NCI-H345 treated with DMSO at 0.1 percent for 48 hours (cell line): ENCODE measurements around the gene PRKAG1.
"Not testable (repeated sequence)": the region's sequence is repeated elsewhere in the genome, so short reads cannot be mapped to it uniquely, and the experiment has no call there.

Experiments used
- DNase-seq: peaks from one replicate; lab custom pipeline; 2025; ENCODE audit not compliant: unreplicated experiment; lab: John Stamatoyannopoulos, UW

Gene PRKAG1

DNA sequence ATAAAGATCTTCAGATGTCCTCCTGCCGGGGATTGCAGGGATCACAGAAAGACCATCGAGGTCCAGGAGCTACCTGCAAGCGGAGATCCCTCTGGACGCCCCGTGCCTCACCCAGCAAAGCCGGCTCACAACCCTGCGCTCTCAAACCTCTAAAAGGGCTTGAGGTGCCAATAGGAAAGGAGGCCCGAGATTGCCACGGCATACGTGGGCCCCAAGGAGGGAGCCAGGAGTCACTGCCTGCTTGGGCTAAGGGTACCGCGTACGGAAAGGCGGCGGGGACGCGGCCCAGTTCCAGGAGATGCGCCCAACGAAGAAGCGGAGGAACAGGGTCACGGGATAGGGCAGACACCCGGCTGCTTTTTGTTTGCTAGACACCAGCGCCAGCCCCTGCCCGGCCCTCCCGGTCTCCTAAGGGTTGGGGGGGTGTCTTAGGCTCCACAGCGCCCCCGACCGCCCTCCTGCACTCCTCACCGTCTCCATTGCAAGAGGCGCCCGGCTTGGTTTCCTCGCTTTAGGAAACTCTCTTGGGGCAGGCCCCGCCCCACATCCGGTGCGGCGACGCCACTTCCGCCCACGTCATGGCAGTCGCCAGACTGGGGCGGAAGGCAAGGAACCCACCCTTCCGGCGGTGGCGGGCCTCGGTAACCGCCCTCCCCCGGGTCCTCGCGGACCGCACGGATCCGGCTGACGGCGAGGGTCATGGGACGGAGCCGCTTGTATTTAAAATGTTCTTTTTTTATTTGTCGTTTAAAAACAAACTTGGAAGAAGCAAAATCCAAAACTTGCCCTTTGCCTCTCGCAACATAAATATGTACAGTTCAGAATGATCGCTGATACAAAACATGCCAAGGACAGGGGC is at the start of gene PRKAG1:
Gene PRKAG1, minus strand, starts transcription at position 516 of the 859 bp plus-strand sequence. Its CDS starts 36 bp downstream, at position 480.
- peak; percentile 52 for DNase-seq

DNA sequence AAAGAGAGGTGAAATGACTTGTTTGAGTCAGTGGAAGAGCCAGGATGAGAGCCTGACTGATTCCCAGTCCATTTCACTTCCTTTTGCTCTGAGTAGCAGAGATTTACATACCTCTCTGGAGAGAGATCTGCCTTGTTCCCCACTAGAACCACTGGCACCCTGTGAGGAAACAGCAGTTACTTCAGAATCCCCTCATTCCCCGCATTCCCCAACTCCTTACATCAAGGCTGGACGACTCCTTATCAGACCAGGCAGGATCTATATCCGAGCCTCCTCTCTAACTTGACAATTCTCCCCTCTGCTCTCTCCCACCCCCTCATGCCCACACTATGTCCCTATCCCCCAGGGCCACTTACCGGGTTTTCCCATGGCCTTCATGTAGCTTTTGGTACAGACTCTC is 47.5 kb upstream of the PRKAG1 start:
- DNase-seq, result no peak

DNA sequence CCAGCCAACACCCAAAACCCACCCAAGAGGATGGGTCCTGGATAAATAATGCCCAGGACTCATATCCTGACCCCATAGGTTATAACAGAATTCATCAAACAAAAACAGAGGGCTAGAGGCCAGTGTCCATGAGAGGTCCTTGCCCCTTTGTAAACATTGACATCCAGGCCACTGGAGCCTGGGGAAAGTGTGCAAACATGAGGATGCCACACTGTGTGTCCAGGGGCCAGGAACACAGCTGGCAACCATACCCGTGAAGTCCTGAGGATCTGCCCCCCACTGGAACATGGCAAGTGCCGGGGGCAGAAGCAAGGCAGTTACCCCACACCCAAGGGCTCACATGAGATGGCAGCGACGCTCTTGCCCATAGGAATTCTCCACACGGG is 46.2 kb upstream of the PRKAG1 start:
- no peak for DNase-seq

DNA sequence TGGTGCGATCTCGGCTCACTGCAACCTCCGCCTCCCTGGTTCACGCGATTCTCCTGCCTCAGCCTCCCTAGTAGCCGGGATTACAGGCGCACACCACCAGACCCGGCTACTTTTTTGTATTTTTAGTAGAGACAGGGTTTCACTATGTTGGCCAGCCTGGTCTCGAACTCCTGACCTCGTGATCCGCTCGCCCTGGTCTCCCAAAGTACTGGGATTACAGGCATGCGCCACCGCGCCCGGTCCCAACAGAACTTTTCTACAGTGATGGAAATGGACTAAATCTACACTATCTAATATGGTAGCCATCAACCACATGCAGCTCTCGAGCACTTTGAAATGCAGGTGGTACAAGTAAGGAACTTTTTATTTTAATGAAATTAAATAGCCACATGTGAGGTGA is 43.3 kb upstream of the PRKAG1 start:
- DNase-seq, result not testable (repeated sequence)

DNA sequence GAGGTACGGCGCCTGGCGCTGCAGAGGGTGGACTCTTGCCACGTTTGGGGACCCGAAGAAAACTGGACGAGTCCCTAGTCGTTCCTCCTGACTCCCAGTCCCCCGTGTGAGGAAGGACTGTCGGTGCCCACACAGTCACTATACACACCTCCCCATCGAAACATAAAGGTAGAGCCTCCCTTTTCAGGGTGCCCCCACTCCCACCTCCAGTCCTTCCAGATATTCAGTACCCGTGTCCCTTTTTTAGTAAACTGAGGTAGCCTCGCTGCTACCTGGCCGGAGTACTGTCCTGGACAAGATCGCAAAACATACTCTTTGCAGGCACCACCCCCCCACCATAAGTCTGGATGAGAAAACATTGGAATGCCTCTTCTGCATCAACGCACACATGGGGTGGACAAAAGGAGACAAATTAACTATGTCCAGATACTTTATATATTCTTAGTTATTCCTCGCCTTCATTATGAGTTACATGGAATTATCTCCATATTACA is 42.6 kb upstream of the PRKAG1 start:
- DNase-seq, result no peak

DNA sequence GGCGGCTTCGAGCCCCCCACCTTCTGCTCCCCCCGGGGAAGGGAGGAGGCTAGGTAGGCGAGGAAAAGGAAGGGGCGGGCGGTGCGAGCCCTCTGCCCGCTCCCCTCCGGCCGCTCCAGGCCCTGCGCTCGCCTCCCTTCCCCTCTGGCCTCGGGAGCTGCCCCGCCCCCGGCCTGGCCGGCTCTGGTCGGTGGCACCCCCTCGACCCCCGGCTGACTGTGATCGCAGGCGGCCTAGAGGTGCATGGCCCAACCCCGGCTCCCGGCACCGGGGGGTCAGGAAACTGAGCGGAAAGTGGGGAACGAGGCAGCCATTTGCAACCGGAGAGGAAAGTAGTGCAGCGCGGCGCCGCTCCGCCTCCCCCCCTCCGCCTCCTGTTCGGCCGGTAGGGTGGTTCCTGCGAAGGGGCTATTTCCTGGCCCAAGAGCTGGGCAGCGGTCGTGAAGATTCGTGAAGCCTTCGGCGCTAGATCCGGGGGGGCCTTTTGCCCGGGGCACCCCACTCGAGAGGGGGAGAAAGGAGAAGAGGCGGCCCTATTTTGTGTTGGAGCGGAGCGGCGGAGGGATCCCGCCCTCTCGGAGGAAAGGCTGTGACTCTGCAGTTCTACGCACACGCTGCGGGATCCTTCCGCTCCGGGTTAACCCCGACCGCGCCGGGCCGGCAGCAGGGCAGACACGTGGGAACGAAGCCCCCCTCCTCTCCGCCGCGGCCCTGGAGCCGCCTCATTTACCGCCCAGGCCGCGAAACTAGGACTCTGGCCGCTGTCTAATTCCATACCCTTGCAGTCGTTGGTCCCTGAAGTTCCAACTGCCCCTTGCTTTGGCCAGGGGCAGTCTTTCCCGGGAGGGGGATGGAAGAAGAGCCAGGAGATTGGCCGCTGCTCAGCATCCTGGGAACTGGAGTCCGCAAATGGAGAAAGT is 41.9 kb upstream of the PRKAG1 start, which contains the start of gene KMT2D:
Gene KMT2D, minus strand, starts transcription at position 558 of the 920 bp plus-strand sequence. CDS start 5,470 bp downstream, outside the sequence.
- peak; percentile 20 for DNase-seq

DNA sequence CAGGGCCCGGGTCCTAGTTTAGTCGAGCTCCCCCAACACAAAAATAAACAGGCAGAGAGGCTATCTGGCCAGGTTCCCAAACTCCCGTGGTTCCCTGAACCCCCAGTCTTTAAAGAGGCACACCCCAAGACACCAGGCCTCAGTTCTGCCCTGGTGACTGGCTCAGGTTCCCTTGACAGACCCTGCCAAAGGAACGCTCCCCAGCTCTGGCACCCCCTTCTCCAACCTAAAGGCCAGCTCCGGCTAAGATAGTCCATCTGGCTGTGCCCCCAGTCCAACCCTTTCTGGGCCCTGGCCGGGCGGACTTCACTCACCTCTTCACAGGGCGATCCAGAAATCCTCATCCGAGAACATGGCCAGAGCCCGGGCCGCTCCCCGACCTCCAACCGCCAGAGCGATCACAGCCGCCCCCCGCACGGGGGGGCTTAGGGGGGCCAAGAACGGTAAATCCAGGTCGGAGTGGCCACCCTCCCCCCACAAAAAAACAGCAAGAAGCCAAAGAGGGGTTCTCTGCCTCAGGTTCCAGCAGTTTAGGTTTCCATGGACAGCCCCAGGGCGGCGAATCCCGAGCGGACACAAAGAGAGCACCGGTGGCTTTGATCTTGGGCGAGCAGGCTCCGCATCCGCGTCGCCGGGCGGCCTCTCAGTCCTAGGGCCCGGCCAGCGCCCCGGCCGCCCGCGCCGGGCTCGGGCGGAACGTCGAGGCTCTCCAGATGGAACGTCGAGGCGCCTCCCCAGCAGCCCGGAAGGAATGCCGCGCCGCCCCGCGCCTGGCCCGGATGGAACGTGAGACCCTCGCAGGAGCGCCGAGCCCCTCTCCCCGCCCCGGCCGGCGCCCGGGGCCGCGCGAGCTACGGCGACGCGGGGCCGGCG is 41.0 kb upstream of the PRKAG1 start:
- DNase-seq, result no peak

DNA sequence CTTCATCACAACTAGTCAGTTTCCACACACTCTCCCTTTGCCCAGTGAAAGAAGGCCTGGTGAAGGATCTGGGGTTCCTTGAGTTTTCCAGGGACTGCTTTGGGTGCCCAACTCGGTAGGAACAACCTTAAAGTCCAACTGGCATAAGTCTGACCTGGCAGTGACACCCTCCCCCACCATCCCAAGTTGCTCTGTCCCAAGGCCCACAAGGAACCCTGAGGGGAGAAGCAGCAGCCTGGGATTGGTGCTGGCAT is 40.4 kb upstream of the PRKAG1 start:
- no peak for DNase-seq

DNA sequence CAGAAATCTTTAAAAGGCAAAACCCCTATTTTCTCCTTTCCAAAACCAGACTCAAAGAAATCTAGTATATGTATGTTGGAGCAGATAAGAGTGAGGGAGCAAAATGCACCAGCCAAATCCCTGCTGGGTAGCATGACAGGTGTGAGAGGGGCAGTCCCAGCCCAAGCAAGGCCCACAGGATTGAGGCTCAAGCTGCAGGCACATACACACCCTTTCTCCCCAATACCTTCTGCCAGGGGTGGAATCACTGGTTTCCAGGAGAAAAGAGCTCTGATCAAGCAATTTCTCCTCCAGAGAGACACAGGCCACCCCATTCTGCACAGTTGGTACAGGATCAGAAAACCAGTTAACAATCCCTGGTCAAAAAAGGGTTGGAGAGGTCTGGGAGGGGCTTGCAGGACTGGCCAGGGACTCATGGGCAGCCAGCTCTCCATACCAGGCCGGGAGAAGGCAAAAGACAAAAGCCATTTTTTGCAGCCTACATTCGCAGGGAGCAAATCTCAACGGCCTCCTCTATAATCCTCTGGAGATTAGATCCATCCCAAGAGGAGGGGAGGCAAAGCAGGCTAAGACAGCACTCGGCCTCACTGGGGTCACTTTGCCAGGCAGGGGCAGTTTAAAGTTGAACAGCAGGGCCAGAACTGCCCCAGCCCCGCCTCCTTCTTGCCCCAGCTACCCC is 39.9 kb upstream of the PRKAG1 start:
- no peak for DNase-seq

DNA sequence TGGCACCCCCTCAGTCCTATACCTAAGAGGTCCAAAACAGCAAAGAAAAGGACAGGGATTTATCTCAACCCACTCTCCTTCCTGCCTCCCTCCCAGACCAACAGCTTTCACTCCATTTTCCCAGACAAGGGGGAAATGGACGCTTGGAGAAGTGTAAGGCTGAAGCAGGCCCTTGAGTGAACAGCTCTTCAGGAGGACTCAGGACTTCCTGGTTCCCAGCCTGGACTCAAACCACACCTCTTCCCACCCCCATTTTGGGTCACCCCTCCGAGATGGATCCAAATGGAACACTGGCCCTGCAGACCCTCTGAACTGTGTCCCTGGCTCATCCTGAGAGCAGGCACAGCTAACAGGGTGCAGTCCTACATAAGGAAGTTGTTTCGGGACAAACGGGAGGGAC is 39.3 kb upstream of the PRKAG1 start:
- DNase-seq, result no peak

DNA sequence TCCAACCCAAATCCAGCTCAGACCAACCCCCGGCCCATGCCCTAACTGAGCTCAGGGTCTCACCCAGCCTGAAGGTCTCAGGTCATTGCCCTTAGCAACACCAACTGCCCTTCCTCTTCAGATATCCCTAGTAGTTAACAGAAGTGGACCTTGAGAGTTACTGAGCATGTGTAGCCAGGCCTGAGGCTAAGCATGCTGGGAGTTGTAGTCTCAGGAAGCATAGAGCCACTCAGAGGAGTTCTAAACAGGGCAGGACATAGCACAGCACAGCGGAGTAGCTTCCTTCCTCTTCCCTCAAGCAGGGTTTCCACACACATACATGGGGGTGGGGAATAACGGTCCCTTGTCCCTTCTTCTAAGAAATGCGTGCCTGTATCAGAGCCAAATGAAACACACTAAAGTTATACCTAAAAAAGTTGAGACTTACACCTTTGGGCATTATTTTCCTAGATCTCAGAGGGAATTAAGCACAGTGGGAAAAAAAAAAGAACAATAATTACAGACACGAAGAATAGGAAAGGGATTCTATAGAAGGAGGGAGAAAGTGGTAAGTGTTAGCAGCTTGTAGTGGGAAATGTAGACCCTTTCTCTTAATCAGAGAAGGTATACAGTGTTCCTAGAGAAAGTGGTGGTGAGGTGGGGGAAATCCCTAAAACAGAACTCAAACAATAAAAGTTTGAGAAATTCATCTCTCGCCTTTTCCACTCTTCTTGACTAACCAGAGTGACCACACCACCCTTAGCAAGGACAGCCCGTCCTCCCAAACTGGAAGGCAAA is 37.6 kb upstream of the PRKAG1 start:
- DNase-seq, result no peak

DNA sequence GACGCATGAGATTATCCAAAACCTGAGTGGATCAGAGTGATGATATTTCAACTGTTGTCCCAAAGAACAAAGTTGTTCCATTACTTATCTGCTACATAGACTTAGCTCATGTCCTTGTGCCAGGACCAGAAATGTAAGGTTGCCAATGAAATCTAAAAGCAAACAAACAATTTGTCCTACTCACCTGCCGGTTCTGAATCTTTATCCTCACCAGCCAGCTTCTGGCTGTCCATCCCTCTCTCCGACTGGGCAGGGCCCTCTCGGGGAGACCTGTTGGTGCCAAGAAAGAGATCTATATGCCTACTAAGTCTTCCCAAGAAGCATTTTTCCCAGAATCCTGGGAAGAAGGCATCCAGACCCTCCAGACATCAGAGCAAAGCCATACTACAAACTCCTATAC is 36.5 kb upstream of the PRKAG1 start:
- no peak for DNase-seq

DNA sequence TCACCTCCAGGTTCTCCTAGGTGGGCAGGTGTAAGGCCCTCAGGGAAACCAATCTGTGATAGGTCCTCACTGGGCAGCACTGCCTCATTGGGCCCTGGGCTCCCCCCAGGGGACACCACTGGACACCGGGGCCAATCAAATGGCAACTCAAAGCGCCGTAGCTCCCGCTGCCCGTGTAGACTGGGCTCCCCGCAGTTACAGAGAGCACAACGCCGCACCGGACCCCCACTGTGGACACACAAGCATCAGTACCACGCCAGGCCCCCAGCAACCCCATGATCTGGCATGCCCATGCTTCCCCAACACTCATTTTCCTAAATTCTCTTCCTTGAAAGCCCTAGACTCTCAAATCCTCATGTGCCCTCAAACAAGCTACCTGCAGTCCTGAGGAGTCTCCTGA is 35.9 kb upstream of the PRKAG1 start:
- DNase-seq, result no peak

DNA sequence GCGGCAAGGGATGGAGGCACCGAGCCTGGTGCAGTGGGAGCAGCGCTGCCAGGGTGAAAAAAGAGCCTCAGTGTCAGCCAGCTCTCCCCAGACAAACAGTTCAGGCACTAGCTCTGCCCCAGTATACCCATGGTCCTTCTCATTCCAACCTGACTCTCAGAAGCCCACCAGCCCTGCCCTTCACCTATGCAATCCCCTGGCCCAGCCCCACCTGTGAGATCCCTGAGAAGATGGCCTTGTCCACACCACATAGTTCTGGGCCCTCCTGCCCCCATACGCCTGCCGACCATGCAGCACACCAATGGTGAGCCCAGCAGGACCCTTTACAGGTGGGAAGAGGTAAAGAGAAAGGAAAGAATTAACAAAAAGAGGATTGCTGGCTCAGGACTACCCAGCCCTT is 35.5 kb upstream of the PRKAG1 start:
- no peak for DNase-seq

DNA sequence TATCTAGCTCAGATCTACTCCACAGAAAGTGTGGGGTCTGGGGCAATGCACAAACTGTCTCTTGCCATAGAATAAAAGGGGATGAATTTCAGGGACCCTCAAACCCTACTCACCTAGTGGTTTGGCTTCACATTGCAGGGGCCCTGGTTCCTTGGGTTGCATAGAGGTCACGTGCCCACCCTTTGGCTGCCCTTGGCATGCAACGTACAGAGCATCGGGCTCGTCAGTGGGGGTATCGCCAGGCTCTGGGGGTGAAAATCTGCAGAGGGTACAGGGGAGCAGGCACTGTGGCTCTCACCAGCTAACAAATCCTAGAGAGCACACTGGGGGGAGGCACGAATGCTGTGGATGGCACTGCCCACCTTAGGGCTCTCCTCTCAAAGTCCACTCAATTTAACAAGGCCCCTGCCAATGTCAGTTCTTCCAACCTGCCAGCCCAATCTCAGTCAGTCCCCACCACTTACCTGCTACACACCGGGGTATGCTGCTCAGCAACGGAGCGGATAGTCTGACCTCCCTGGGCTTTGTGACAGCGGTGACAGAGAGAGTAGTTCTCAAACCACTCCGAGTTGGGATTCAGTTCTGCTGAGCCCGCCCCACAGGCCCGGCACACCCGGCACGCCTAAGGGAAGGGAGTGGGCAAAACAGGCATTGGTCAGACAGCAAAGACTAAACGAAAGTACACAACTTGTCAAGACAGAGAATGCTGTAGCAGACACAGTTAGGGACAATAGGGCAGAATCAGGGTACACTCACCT is 34.1 kb upstream of the PRKAG1 start:
- no peak for DNase-seq

DNA sequence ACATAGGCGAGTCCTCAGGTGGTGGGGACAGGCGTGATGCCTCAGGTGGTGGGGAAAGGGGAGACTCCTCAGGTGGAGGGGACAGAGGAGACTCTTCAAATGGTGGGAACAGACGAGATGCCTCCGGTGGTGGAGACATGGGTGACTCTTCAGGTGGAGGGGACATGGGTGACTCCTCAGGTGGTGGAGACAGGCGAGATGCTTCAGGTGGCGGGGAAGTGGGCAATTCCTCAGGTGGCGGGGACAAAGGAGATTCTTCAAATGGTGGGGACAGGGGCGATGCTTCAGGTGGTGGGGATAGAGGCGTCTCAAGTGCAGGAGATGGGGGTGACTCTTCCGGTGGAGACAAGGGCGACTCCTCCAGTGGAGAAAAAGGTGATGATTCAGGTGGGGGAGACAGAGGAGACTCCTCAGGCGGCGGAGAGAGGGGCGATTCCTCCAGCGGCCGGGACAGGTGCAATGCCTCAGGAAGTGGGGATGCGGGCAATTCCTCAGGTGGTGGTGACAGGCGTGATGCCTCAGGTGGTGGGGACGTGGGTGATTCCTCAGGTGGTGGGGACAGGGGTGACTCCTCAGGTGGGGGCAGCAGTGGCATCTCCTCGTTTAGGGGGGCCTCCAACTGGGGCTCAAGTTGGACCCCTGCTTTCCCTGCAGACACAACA is 33.3 kb upstream of the PRKAG1 start:
- DNase-seq, result no peak

DNA sequence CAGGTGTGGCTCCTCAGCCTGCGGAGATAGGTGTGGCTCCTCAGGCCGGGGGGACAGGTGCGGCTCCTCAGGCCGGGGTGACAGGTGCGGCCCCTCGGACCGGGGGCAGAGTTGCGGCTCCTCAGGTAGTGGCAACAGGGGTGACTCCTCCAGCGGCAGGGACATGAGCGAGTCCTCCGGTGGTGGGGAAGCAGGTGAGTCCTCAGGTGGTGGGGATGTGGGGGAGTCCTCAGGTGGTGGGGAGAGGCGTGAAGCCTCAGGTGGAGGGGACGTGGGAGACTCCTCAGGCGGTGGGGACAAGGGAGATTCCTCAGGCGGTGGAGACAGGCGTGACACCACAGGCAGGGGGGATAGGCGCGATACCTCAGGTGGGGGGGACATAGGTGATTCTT is 32.8 kb upstream of the PRKAG1 start:
- no peak for DNase-seq
